ENCODE measurements around the gene ZNF831.

Gene ZNF831

GRCh38 chr20:59219211-59219610 lies 55.6 kb downstream of the ZNF831 start:
- no peak overlapping the region for H3K4me3 ChIP-seq (replicated peaks; ENCODE audit: insufficient read depth, low read length)
- H3K27me3 ChIP-seq (ENCODE audit: insufficient read depth, poor library complexity, severe bottlenecking) = no peaks in the 10 kb centered on the region
- TF ChIP-seq GABPA (IDR thresholded peaks at IDR 0.05; ENCODE audit: low read depth) (no peak), POLR2AphosphoS5 (IDR thresholded peaks at IDR 0.05; ENCODE audit: low read depth) (no peak), CTCF (IDR thresholded peaks at IDR 0.05; ENCODE audit: insufficient read depth, low read length) (no peak)
- no peak for DNase-seq (ENCODE audit: low read depth in 1 of 2, low spot score in 1 of 2)
- no peak overlapping the region for H3K27ac ChIP-seq (replicated peaks)

DNA sequence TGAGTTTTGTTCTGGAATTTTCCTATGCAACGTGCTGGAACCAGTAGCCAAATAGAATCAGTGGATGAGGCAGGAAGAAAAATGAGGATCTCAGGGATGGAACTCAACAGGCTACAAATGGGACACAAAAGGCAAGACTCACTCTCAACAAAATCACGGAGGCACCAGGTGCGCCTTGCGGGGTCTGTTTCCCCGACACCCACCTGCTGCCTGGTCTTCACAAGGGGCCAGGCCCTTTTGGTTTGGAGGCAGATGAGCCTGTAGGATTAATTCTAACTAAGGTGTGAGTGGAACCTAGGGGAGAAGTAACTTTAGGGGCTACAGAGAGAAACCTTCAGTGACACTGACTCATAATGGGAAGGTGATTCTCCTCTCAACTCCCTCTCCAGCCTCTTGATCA lies 56.5 kb downstream of the ZNF831 start:
- TF ChIP-seq CTCF (IDR thresholded peaks at IDR 0.05; ENCODE audit: insufficient read depth, low read length) (no peak), POLR2AphosphoS5 (IDR thresholded peaks at IDR 0.05; ENCODE audit: low read depth) (no peak), REST (IDR thresholded peaks at IDR 0.05; ENCODE audit: insufficient replicate concordance, low read depth) (no peak), SPI1 (IDR thresholded peaks at IDR 0.05; ENCODE audit: borderline replicate concordance, low read depth) (no peak), GABPA (IDR thresholded peaks at IDR 0.05; ENCODE audit: low read depth) (no peak)
- Histone ChIP-seq H3K27me3 (ENCODE audit: insufficient read depth, poor library complexity, severe bottlenecking) (no peaks in the 10 kb centered on the region), H3K4me3 (replicated peaks; ENCODE audit: insufficient read depth, low read length) (no peak overlapping the region)

DNA sequence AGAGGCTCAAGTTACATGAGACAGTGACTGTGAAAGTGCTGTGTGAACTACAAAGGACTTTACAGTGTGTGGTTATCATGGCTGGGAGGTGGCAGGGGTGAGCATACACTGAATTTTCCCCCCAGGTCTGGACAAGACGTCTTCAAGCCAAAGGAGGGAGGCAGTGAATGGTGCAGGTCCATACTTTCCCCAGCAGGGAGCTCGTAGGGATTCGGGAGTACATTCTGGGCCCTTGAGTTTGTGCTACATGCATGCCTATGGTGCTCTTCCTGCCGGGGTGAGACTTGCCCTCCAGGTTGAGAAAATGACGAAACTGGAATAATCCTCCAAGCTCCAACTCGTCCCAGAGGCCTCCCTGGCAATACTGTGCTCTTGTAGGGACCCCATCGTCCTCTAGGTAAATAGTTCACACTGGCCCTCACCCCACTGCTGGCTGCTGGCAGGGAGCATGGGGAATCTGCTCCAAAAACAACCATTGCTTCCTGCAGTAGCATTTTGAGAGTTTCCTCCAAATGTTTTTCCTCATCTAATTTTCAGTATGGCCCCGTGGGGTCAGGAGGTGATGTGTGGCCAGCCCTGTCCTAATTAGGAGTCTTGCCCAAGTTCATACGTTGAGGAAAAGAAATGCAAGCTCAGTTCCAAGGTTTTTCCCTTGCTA lies 57.6 kb downstream of the ZNF831 start:
- DNase-seq (ENCODE audit: low read depth in 1 of 2, low spot score in 1 of 2) = no peak
- no peaks in the 10 kb centered on the region for H3K27me3 ChIP-seq (ENCODE audit: insufficient read depth, poor library complexity, severe bottlenecking)
- no peak overlapping the region for H3K27ac ChIP-seq (replicated peaks)
- TF ChIP-seq REST (IDR thresholded peaks at IDR 0.05; ENCODE audit: insufficient replicate concordance, low read depth) (no peak), SPI1 (IDR thresholded peaks at IDR 0.05; ENCODE audit: borderline replicate concordance, low read depth) (no peak), GABPA (IDR thresholded peaks at IDR 0.05; ENCODE audit: low read depth) (no peak), POLR2AphosphoS5 (IDR thresholded peaks at IDR 0.05; ENCODE audit: low read depth) (no peak), CTCF (IDR thresholded peaks at IDR 0.05; ENCODE audit: insufficient read depth, low read length) (no peak)
- no peak overlapping the region for H3K4me3 ChIP-seq (replicated peaks; ENCODE audit: insufficient read depth, low read length)

More for the DNA sequence above, 56.5 kb downstream of the ZNF831 start:
- no peak overlapping the region for H3K27ac ChIP-seq (replicated peaks)
- no peak for DNase-seq (ENCODE audit: low read depth in 1 of 2, low spot score in 1 of 2)

Measured in HL-60 (cell line).